A549 (cell line): ENCODE data around the gene CXCL1.

ENCODE experiments used
- CHD2 ChIP-seq: fragments of 150-350 bp; IDR thresholded peaks from 2 replicates; pipeline ENCODE4 v1.6.1; 2014; ENCODE audit warnings: low read length; ENCODE audit not compliant: partially characterized antibody
- CTCF ChIP-seq: fragments of >200 bp; sonication (Bioruptor Twin); formaldehyde crosslinking; IDR thresholded peaks from 3 replicates; pipeline ENCODE4 v1.5.1; 2016
- EP300 ChIP-seq, 2 experiments: fragments of >200 bp; sonication (Bioruptor Twin); formaldehyde crosslinking; IDR thresholded peaks; 2 replicates in 1 of 2; 3 replicates in 1 of 2; pipeline ENCODE4 v1.6.1; 2016 to 2017
- MAX ChIP-seq: IDR thresholded peaks from 2 replicates; pipeline ENCODE4 v1.6.1; 2012
- REST ChIP-seq: fragments of 200-600 bp; sonication (generic); IDR thresholded peaks from 2 replicates; pipeline ENCODE4 v1.6.1; 2016; ENCODE audit warnings: antibody characterized with exemption, mild to moderate bottlenecking, moderate library complexity
- SREBF2 ChIP-seq: fragments of 450-650 bp; IDR thresholded peaks from 2 replicates; pipeline ENCODE4 v1.6.1; 2014; ENCODE audit warnings: mild to moderate bottlenecking, moderate library complexity
- USF2 ChIP-seq: fragments of 450-650 bp; IDR thresholded peaks from 2 replicates; pipeline ENCODE4 v1.6.1; 2014; ENCODE audit warnings: antibody characterized with exemption

GRCh38 chr4:73823760-73824159, 45.4 kb upstream of the CXCL1 start:
- TF ChIP-seq CTCF (no peak), EP300 (IDR thresholded peaks at IDR 0.05) (no peak), SREBF2 (no peak), MAX (no peak), USF2 (no peak), REST (no peak), CHD2 (no peak)
